Activated CD4-positive, alpha-beta memory T cell treated with anti-CD3 and anti-CD28 coated beads, Interleukin-2, amount 10 ng/mL, durations not matched to agents 7 days and 5 days (primary cell): Measurements from ENCODE around the gene MYO1F. TPM values are rescaled to one million over a fixed set of nuclear protein-coding genes. Genes with fewer than 3 reads are reported as not detected.
"Not testable (repeated sequence)": the region's sequence is repeated elsewhere in the genome, so short reads cannot be mapped to it uniquely, and the experiment has no call there.

Experiments
- CTCF ChIA-PET: fragments of 350-600 bp; sonication (Branson Sonifier 250); formaldehyde crosslinking; loops from one replicate; lab custom pipeline; 2021; ENCODE audit warnings: antibody characterized with exemption, inconsistent platforms; lab: Charles Lee
- POLR2A ChIA-PET: fragments of 350-600 bp; sonication (Branson Sonifier 250); formaldehyde crosslinking; loops from one replicate; lab custom pipeline; 2021; ENCODE audit warnings: antibody characterized with exemption; lab: Charles Lee
- DNase-seq: peaks from one replicate; pipeline ENCODE4 v3.0.0-alpha.2; 2020
- H3K27ac Mint-ChIP-seq: one replicate; pipeline ENCODE4 v1.8.0; 2021; ENCODE audit warnings: mild to moderate bottlenecking, mixed read lengths
- H3K27me3 Mint-ChIP-seq: one replicate; pipeline ENCODE4 v1.8.0; 2021; ENCODE audit warnings: mixed read lengths
- H3K36me3 Mint-ChIP-seq: one replicate; pipeline ENCODE4 v1.8.0; 2021; ENCODE audit warnings: low read depth, mixed read lengths
- H3K4me1 Mint-ChIP-seq: one replicate; pipeline ENCODE4 v1.8.0; 2021; ENCODE audit warnings: mixed read lengths
- H3K4me3 Mint-ChIP-seq: one replicate; pipeline ENCODE4 v1.8.0; 2021; ENCODE audit warnings: mild to moderate bottlenecking, mixed read lengths
- H3K9me3 Mint-ChIP-seq: one replicate; pipeline ENCODE4 v1.8.0; 2021; ENCODE audit warnings: mixed read lengths
- total RNA-seq, 2 experiments: library from RNA; stranded (reverse); gene quantifications; one replicate each; pipeline ENCODE4 v1.2.3, GENCODE V29; 2021

MYO1F gene
- total RNA-seq, 2 experiments from 2014 or later: 420 TPM

DNA sequence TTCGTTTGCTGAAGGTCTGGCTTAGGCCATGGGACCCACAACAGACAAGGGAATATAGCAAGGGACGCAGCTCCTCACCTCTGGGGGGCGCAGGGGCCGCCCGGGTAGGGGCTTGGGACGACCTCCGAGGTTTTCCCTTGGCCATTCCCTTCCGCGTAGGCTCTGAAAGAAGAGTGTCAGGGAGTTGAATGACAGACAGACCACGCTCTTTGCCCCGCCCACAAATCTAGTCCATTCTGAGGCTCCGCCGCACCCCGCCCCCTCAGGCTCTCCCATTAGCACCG, 51.9 kb downstream of the MYO1F start:
- DNase-seq: no peak
- peaks cover 58% of the 10 kb centered on the region for H3K36me3 Mint-ChIP-seq
- H3K9me3 Mint-ChIP-seq: no peaks in the 10 kb centered on the region
- H3K4me1 Mint-ChIP-seq: peaks cover 8% of the 10 kb centered on the region
- CTCF ChIA-PET: interaction anchor here (1.1 kb wide), 1 partner anchor 38 kb away, joined by 3 read pairs; no protein-coding TSS in a partner anchor
- POLR2A ChIA-PET: interaction anchor here (1.2 kb wide), 1 partner anchor 80 kb away, joined by 3 read pairs; no protein-coding TSS in a partner anchor
- no peak overlapping the region for H3K4me3 Mint-ChIP-seq
- H3K27ac Mint-ChIP-seq: no peak overlapping the region
- no peaks in the 10 kb centered on the region for H3K27me3 Mint-ChIP-seq

- POLR2A ChIA-PET: interaction anchor here (0.6 to 8.1 kb wide), 8 partner anchors 10 to 106 kb away, joined by 3 to 104 read pairs (median 4); partner anchors contain the start of genes MARCHF2 and MYO1F
Observed at GRCh38 chr19:8519388-8519787, 57.9 kb downstream of the MYO1F start.

DNA sequence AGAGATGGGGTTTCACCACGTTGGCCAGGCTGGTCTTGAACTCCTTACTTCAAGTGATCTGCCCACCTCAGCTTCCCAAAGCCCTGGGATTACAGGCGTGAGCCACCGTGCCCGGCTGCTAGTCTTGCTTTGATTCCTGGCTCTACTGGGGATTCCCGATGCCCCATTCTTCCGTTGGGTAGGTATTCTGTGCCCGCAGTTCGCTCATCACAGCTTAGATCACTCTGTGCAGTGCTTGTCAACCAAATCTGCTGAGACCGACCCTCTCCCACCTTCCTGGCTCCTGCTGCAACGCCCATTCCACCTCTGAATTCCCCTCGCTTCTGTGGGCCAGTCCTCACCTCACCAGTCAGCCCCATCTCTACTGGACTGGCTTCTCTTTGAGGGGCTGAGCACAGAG, 58.7 kb downstream of the MYO1F start:
- POLR2A ChIA-PET: interaction anchor here (0.8 to 8.1 kb wide), 7 partner anchors 13 to 105 kb away, joined by 3 to 104 read pairs (median 6); partner anchors contain the start of genes MARCHF2 and MYO1F
- H3K4me3 Mint-ChIP-seq: peak overlapping the region; percentile 40
- H3K9me3 Mint-ChIP-seq: no peaks in the 10 kb centered on the region
- H3K36me3 Mint-ChIP-seq: peaks cover 46% of the 10 kb centered on the region
- no peak for DNase-seq
- CTCF ChIA-PET: interaction anchor here (0.6 to 3.0 kb wide), 8 partner anchors 27 to 368 kb away, joined by 3 to 11 read pairs (median 4); no protein-coding TSS in a partner anchor
- peaks cover 56% of the 10 kb centered on the region for H3K4me1 Mint-ChIP-seq
- no peaks in the 10 kb centered on the region for H3K27me3 Mint-ChIP-seq
- peak overlapping the region; percentile 98 for H3K27ac Mint-ChIP-seq

More at GRCh38 chr19:8519388-8519787, 57.9 kb downstream of the MYO1F start:
- no peak overlapping the region for H3K4me3 Mint-ChIP-seq
- H3K36me3 Mint-ChIP-seq: peaks cover 43% of the 10 kb centered on the region
- no peak for DNase-seq
- H3K9me3 Mint-ChIP-seq: no peaks in the 10 kb centered on the region
- no peaks in the 10 kb centered on the region for H3K27me3 Mint-ChIP-seq
- H3K27ac Mint-ChIP-seq: peak overlapping the region; percentile 67
- CTCF ChIA-PET: interaction anchor here (0.6 to 3.0 kb wide), 7 partner anchors 11 to 369 kb away, joined by 3 to 11 read pairs (median 3); no protein-coding TSS in a partner anchor
- peaks cover 52% of the 10 kb centered on the region for H3K4me1 Mint-ChIP-seq

- peaks cover 62% of the 10 kb centered on the region for H3K4me1 Mint-ChIP-seq
Observed at GRCh38 chr19:8517551-8518442, 59.4 kb downstream of the MYO1F start.

GRCh38 chr19:8515317-8515716, 61.9 kb downstream of the MYO1F start:
- H3K27ac Mint-ChIP-seq: peak overlapping the region; percentile 98

More at GRCh38 chr19:8517551-8518442, 59.4 kb downstream of the MYO1F start:
- H3K9me3 Mint-ChIP-seq: no peaks in the 10 kb centered on the region
- peak overlapping the region; percentile 67 for H3K4me3 Mint-ChIP-seq
- CTCF ChIA-PET: interaction anchor here (0.7 to 3.0 kb wide), 5 partner anchors 30 to 63 kb away, joined by 3 to 11 read pairs (median 4); no protein-coding TSS in a partner anchor
- peaks cover 48% of the 10 kb centered on the region for H3K36me3 Mint-ChIP-seq
- DNase-seq: peak; percentile 78
- POLR2A ChIA-PET: interaction anchor here (0.7 to 8.1 kb wide), 7 partner anchors 27 to 104 kb away, joined by 3 to 104 read pairs (median 11); partner anchors contain the start of genes HNRNPM, MARCHF2 and MYO1F
- peak overlapping the region; percentile 98 for H3K27ac Mint-ChIP-seq
- H3K27me3 Mint-ChIP-seq: no peaks in the 10 kb centered on the region

DNA sequence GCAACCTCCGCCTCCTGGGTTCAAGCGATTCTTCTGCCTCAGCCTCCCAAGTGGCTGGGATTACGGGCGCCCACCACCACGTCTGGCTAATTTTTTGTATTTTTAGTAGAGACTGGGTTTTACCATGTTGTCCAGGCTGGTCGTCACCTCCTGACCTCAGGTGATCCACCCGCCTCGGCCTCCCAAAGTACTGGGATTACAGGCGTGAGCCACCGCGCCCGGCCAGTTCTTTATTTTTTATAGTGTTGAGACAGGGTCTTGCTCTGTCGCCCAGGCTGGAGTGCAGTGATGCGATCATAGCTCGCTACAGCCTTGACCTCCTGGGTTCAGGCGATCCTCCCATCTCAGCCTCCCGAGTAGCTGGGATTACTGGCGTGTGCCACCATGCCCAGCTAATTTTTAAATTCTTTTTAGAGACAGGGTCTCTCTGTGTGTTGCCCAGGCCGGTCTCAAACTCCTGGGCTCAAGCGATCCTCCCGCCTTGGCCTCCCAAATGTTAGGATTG, 62.7 kb downstream of the MYO1F start:
- ChIA-PET POLR2A (interaction anchor here (0.9 to 8.1 kb wide), 19 partner anchors 9 to 193 kb away, joined by 3 to 104 read pairs (median 9); partner anchors contain the start of genes HNRNPM, MARCHF2, MYO1F and NDUFA7), CTCF (interaction anchor here (0.8 to 5.6 kb wide), 6 partner anchors 9 to 161 kb away, joined by 3 to 58 read pairs (median 6); partner anchors contain the start of genes HNRNPM, MARCHF2 and MYO1F)
- not testable (repeated sequence) for DNase-seq, H3K27me3 Mint-ChIP-seq, H3K9me3 Mint-ChIP-seq
- Mint-ChIP-seq H3K27ac (peak overlapping the region; percentile 98), H3K4me1 (peaks cover 64% of the 10 kb centered on the region), H3K4me3 (peak overlapping the region; percentile 86), H3K36me3 (peaks cover 38% of the 10 kb centered on the region)

More at GRCh38 chr19:8515317-8515716, 61.9 kb downstream of the MYO1F start:
- peaks cover 41% of the 10 kb centered on the region for H3K36me3 Mint-ChIP-seq
- ChIA-PET POLR2A (interaction anchor here (1.6 to 8.1 kb wide), 7 partner anchors 10 to 73 kb away, joined by 3 to 104 read pairs (median 32); partner anchors contain the start of genes HNRNPM, MYO1F and PRAM1), CTCF (interaction anchor here (5.6 kb wide), 1 partner anchor 64 kb away, joined by 58 read pairs; the partner anchor contains the start of gene MYO1F)
- DNase-seq: peak; percentile 78
- peaks cover 66% of the 10 kb centered on the region for H3K4me1 Mint-ChIP-seq
- H3K27me3 Mint-ChIP-seq: no peaks in the 10 kb centered on the region
- H3K4me3 Mint-ChIP-seq: peak overlapping the region; percentile 86
- H3K9me3 Mint-ChIP-seq: no peaks in the 10 kb centered on the region

DNA sequence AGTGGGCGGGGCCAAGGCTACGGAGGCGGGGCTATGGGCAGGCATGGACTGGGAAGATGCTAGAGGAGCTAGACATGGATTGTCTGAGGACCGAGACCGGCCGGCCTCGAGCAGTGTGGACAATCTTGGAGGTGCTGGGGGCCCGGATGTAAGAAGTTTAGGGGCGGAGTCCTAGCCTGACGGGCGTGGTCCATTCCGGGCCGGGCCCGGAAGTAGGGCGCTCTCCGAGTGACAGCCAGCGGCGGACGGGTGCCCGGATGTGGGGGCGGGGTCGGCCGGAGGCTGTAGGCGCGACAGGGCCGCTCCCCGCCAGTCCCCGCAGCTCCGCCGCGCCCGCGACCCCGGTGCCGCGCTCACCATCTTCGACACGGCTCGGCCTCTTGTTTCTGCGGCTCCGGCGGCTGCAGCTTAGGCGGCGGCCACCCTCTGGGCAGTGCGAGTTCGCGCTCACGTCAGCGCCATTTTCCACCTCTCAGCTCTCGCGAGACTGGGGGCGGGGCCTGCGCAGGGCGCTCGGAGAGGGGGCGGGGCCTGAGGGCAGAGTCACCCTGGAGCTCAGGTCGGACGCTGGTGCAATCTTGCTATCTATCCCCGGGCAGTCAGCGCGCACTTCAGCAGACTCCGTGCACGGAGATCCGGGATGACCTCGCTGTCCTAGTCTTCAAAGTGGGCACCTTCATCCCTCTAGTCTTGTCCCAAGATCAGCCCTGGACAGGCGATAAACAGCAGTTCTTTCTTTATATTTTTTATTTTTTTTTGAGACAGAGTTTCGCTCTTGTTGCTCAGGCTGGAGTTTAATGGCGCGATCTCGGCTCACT, 63.3 kb downstream of the MYO1F start, which contains the start of gene ZNF414:
ZNF414 (minus strand) TSS at position 481 of the 818 bp plus-strand sequence; CDS start at position 360, 121 bp downstream.
- Mint-ChIP-seq H3K9me3 (no peaks in the 10 kb centered on the region), H3K36me3 (peaks cover 34% of the 10 kb centered on the region), H3K4me1 (peaks cover 59% of the 10 kb centered on the region), H3K27me3 (no peaks in the 10 kb centered on the region), H3K4me3 (peak within 1 kb of the TSS; percentile 86), H3K27ac (peak within 1 kb of the TSS; percentile 98)
- peak; percentile 97 for DNase-seq
- CTCF ChIA-PET: interaction anchor here (0.6 to 5.6 kb wide), 10 partner anchors 9 to 1220 kb away, joined by 3 to 58 read pairs (median 6); partner anchors contain the start of genes HNRNPM, MARCHF2 and MYO1F
- POLR2A ChIA-PET: interaction anchor here (0.7 to 8.1 kb wide), 30 partner anchors 8 to 319 kb away, joined by 3 to 104 read pairs (median 4); partner anchors contain the start of genes HNRNPM, MARCHF2, MYO1F and NDUFA7

- POLR2A ChIA-PET: interaction anchor here (0.7 to 8.1 kb wide), 27 partner anchors 7 to 320 kb away, joined by 3 to 104 read pairs (median 5); partner anchors contain the start of genes HNRNPM, MARCHF2, MYO1F and NDUFA7
- H3K27ac Mint-ChIP-seq: peak overlapping the region; percentile 98
- H3K4me1 Mint-ChIP-seq: peaks cover 51% of the 10 kb centered on the region
Observed at GRCh38 chr19:8513036-8513686, 64.1 kb downstream of the MYO1F start.

DNA sequence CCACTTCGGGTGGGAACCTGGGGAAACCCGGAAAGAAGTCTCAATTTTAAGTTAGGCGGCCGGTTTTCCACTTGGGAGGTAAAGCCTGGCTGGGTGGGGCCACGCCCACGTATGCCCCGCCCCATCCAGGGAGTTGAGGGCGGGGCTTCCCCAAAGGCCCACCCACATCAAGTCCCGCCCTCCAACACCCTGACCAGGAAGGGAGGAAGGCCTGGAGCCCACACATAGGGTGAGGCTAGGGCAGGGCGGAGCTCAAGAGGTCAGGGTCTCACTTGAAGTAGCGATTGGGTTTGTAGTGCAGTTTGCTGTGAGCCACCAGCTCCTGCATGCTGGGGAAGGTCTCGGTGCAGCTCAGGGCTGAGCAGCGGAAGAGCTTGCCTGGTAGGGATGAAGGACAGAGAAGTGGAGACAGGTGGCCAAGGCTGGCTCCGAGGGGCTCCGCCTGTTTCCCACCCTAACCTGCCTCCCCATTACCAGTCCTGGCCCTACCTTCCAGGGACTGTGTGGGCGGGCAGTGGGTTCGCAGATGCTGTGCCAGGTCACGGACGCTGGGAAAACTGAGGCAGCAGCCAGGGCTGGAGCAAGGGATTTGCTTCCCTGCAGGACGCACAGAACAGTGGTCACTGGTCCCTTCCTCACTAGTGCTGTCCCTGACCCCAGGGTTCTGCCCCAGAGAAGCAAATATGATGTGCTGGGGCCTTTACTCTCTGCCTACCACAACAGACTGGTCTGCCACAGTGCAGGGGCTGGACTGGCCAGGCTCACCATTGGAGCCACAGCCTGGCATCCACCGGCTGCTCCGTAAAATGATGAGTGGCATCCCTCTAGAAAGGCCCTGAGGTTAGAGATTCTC, 64.9 kb downstream of the MYO1F start:
- Mint-ChIP-seq H3K27ac (peak overlapping the region; percentile 84), H3K4me3 (peak overlapping the region; percentile 48), H3K4me1 (peaks cover 43% of the 10 kb centered on the region), H3K36me3 (peaks cover 28% of the 10 kb centered on the region), H3K9me3 (no peaks in the 10 kb centered on the region), H3K27me3 (no peaks in the 10 kb centered on the region)
- POLR2A ChIA-PET: interaction anchor here (0.7 to 8.1 kb wide), 11 partner anchors 10 to 98 kb away, joined by 3 to 104 read pairs (median 14); partner anchors contain the start of genes HNRNPM, MARCHF2 and MYO1F
- CTCF ChIA-PET: interaction anchor here (1.0 to 5.6 kb wide), 5 partner anchors 9 to 159 kb away, joined by 5 to 58 read pairs (median 6); partner anchors contain the start of genes MARCHF2 and MYO1F
- DNase-seq: peak; percentile 36

More at GRCh38 chr19:8513036-8513686, 64.1 kb downstream of the MYO1F start:
- CTCF ChIA-PET: interaction anchor here (0.6 to 5.6 kb wide), 8 partner anchors 8 to 1221 kb away, joined by 3 to 58 read pairs (median 6); partner anchors contain the start of genes MARCHF2 and MYO1F
- no peak for DNase-seq
- peak overlapping the region; percentile 86 for H3K4me3 Mint-ChIP-seq
- peaks cover 34% of the 10 kb centered on the region for H3K36me3 Mint-ChIP-seq
- H3K9me3 Mint-ChIP-seq: no peaks in the 10 kb centered on the region
- no peaks in the 10 kb centered on the region for H3K27me3 Mint-ChIP-seq

- CTCF ChIA-PET: interaction anchor here (5.6 kb wide), 1 partner anchor 67 kb away, joined by 58 read pairs; the partner anchor contains the start of gene MYO1F
Observed at GRCh38 chr19:8511573-8512101, 65.6 kb downstream of the MYO1F start.

More at GRCh38 chr19:8511573-8512101, 65.6 kb downstream of the MYO1F start:
- Mint-ChIP-seq H3K4me1 (peaks cover 39% of the 10 kb centered on the region), H3K27ac (no peak overlapping the region), H3K9me3 (no peaks in the 10 kb centered on the region), H3K27me3 (no peaks in the 10 kb centered on the region), H3K4me3 (no peak overlapping the region), H3K36me3 (peaks cover 28% of the 10 kb centered on the region)
- DNase-seq: no peak
- POLR2A ChIA-PET: no interaction called here
